ENCODE results near the gene KBTBD12.

Gene KBTBD12

DNA sequence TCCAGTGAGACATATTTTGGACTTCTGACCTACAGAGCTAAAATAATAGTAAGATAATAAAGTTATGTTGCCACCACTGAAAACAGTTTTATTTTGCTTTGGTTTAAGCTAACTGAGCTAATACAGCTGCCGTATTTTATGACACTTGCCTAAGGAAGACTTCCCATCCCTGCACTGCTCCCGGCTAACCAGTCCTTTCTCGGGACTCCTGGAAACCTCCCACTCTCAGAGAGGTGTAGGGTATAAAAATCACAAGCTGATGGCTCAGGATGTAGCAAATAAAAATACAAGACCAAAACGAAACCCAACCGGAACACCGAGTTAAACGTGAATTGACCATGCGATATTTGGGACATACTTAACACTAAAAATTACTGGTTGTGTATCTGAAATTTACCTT lies 448 bp upstream of the KBTBD12 start:
- TF ChIP-seq SIN3A (IDR thresholded peaks at IDR 0.05; ENCODE audit: borderline replicate concordance, insufficient read depth, low read length) = no peak
- no peak for TF ChIP-seq TAF1 (IDR thresholded peaks at IDR 0.05; ENCODE audit: borderline replicate concordance, insufficient read depth, low read length)
- TF ChIP-seq, protein P1, sequence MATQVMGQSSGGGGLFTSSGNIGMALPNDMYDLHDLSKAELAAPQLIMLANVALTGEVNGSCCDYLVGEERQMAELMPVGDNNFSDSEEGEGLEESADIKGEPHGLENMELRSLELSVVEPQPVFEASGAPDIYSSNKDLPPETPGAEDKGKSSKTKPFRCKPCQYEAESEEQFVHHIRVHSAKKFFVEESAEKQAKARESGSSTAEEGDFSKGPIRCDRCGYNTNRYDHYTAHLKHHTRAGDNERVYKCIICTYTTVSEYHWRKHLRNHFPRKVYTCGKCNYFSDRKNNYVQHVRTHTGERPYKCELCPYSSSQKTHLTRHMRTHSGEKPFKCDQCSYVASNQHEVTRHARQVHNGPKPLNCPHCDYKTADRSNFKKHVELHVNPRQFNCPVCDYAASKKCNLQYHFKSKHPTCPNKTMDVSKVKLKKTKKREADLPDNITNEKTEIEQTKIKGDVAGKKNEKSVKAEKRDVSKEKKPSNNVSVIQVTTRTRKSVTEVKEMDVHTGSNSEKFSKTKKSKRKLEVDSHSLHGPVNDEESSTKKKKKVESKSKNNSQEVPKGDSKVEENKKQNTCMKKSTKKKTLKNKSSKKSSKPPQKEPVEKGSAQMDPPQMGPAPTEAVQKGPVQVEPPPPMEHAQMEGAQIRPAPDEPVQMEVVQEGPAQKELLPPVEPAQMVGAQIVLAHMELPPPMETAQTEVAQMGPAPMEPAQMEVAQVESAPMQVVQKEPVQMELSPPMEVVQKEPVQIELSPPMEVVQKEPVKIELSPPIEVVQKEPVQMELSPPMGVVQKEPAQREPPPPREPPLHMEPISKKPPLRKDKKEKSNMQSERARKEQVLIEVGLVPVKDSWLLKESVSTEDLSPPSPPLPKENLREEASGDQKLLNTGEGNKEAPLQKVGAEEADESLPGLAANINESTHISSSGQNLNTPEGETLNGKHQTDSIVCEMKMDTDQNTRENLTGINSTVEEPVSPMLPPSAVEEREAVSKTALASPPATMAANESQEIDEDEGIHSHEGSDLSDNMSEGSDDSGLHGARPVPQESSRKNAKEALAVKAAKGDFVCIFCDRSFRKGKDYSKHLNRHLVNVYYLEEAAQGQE (IDR thresholded peaks at IDR 0.05; ENCODE audit: insufficient read depth in 1 of 2, low read depth in 2 of 2, low read length in 2 of 2) = no peak
- TF ChIP-seq FOXP2 (optimal IDR thresholded peaks at IDR 0.05; ENCODE audit: borderline replicate concordance, extremely low read depth, extremely low read length, insufficient read depth) = no peak
- no peak for TF ChIP-seq POLR2AphosphoS5 (IDR thresholded peaks at IDR 0.05; ENCODE audit: low read depth, low read length)

DNA sequence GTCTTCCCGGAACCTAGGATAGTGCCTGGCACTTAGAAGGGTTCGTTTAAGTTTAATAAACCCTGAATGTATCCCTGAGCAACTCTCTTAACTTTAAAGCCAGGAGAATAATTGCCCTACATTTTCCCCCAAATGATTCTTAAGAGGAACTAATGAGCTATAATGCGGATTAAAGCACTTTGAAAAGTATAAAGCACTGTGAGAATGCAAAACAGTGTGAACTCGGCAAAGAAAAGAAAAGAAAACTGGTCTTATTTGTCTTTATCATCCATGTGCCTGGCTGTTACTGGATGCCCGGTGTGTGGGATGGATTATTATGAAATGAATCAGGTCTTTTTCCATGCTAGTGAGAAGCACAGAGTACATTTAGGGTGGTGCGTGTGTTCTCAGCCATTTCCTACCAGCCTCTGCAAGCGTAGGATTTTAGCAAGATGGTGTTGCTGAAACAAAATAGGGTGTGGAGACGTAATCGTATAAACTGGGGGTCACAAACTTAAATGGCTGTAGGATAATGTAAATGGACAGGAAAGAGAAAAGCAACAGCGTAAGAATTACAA lies 983 bp downstream of the KBTBD12 start:
- TF ChIP-seq SIN3A (IDR thresholded peaks at IDR 0.05; ENCODE audit: borderline replicate concordance, insufficient read depth, low read length) (no peak), FOXP2 (optimal IDR thresholded peaks at IDR 0.05; ENCODE audit: borderline replicate concordance, extremely low read depth, extremely low read length, insufficient read depth) (no peak), TAF1 (IDR thresholded peaks at IDR 0.05; ENCODE audit: borderline replicate concordance, insufficient read depth, low read length) (no peak), POLR2AphosphoS5 (IDR thresholded peaks at IDR 0.05; ENCODE audit: low read depth, low read length) (no peak)
- TF ChIP-seq, protein P1 (IDR thresholded peaks at IDR 0.05; ENCODE audit: insufficient read depth in 1 of 2, low read depth in 2 of 2, low read length in 2 of 2) = no peak

DNA sequence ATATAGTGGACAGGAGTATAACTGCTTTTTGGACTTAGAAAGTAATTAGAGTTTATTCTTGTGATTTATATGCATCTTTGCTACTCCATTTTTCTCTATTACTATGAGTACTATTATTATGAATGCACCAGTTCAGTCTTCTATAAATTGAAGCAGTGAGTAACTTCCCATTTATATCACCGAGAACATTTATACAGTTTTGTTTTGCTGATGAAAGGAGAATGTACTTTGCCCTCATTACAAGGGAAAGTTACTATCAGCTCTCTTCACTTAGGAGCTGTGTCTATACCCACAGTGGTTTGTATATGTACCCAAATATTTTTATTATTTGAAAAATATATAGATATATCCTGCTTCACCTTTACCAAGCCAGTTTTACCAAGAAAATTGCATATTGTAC lies 5.7 kb downstream of the KBTBD12 start:
- TF ChIP-seq POLR2AphosphoS5 (IDR thresholded peaks at IDR 0.05; ENCODE audit: low read depth, low read length) = no peak
- no peak for TF ChIP-seq SIN3A (IDR thresholded peaks at IDR 0.05; ENCODE audit: borderline replicate concordance, insufficient read depth, low read length)
- TF ChIP-seq FOXP2 (optimal IDR thresholded peaks at IDR 0.05; ENCODE audit: borderline replicate concordance, extremely low read depth, extremely low read length, insufficient read depth) = no peak
- no peak for TF ChIP-seq TAF1 (IDR thresholded peaks at IDR 0.05; ENCODE audit: borderline replicate concordance, insufficient read depth, low read length)

DNA sequence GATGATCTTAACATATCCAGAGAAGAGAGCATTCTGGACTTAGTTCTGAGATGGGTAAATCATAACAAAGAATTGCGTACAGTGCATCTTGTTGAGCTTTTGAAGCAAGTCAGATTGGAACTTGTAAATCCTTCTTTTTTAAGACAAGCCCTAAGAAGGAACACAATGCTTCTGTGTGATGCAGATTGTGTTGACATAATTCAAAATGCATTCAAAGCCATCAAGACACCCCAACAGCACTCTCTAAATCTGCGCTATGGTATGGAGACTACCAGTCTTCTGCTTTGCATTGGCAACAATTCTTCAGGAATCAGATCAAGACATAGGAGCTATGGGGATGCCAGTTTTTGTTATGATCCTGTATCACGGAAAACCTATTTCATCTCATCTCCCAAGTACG lies 8.6 kb downstream of the KBTBD12 start:
- TF ChIP-seq, protein P1 (IDR thresholded peaks at IDR 0.05; ENCODE audit: insufficient read depth in 1 of 2, low read depth in 2 of 2, low read length in 2 of 2) = no peak

DNA sequence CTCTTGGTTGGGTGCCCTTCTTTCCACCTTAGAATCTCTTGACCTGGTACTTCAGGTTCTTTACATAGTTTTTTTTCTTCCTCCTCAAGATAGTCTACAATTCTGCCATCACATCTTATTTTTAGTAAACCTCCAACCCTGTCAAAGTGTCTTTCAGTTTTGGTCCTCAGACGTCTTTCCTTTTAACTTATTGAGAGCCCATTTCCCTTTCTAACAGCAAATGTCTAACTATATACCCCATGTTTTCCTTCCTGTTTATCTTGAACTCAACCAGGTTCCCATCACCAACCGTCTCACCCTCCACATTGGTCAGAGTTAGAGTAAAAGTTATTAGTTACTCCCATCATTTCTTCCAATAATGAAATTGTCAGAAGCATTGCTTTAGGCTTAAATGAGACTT lies 10.4 kb downstream of the KBTBD12 start:
- TF ChIP-seq FOXP2 (optimal IDR thresholded peaks at IDR 0.05; ENCODE audit: borderline replicate concordance, extremely low read depth, extremely low read length, insufficient read depth) (no peak), SIN3A (IDR thresholded peaks at IDR 0.05; ENCODE audit: borderline replicate concordance, insufficient read depth, low read length) (no peak), TAF1 (IDR thresholded peaks at IDR 0.05; ENCODE audit: borderline replicate concordance, insufficient read depth, low read length) (no peak), POLR2AphosphoS5 (IDR thresholded peaks at IDR 0.05; ENCODE audit: low read depth, low read length) (no peak)
- TF ChIP-seq, protein P1 (IDR thresholded peaks at IDR 0.05; ENCODE audit: insufficient read depth in 1 of 2, low read depth in 2 of 2, low read length in 2 of 2) = no peak

Data from PFSK-1 (cell line).